ENCODE results near the gene TARS2. TPM values are rescaled to one million over a fixed set of nuclear protein-coding genes. Genes with fewer than 3 reads are reported as not detected.

Gene TARS2
- polyA plus RNA-seq, 1 donor: 20.6 TPM

DNA sequence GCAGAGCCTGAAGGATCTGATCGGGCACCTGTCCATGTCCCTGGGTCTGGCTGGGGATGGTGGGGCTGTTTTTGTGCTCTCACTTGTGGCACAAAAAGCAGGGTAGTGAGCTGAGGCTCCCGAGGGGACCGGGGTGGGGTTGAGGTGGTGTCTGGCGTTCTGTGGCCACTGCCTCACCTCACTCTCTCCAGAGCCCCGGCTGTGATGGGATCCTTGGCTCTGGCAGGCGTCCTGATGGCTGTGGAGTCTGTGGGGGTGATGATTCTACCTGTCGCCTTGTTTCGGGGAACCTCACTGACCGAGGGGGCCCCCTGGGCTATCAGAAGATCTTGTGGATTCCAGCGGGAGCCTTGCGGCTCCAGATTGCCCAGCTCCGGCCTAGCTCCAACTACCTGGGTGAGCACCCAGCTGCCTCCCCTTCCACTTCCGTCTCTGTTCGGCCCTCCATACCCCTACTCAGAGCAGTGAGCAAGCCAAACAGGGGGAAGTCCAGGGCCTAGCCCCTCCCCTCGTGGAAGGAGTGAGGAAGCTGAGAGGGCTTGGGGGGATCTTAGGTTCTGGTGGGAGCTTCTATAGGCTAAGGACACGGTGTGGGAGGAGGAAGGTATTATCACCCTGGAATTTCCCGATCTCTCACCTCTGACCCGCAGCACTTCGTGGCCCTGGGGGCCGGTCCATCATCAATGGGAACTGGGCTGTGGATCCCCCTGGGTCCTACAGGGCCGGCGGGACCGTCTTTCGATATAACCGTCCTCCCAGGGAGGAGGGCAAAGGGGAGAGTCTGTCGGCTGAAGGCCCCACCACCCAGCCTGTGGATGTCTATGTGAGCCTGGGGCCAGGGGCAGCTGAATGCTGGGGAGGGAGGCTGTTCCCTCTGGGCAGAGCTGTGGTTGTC, 69.0 kb downstream of the TARS2 start:
- DNase-seq (ENCODE audit: low read depth): no peak

DNA sequence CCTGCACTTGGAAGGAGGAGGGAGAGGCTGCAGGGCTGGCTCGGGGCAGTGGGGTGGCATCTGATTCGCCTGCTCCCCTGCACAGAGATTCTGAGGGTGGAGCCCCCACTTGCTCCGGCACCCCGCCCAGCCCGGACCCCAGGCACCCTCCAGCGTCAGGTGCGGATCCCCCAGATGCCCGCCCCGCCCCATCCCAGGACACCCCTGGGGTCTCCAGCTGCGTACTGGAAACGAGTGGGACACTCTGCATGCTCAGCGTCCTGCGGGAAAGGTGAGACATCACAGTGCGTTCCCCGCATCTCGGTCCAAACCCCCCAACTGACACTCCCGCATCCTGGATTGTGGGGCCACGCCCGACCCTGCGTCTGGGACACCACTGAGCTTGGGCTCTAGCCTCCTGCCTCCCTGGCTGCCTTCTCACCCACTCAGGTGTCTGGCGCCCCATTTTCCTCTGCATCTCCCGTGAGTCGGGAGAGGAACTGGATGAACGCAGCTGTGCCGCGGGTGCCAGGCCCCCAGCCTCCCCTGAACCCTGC, 69.9 kb downstream of the TARS2 start:
- DNase-seq (ENCODE audit: low read depth): no peak

Other genes with a start within 250 kb of the TARS2 start
- gene CA14, start 229.6 kb upstream of the TARS2 start, polyA plus RNA-seq (ENCODE audit: insufficient read length): 5.2 TPM
- 104 TPM for gene APH1A, start 218.4 kb upstream of the TARS2 start, polyA plus RNA-seq (ENCODE audit: insufficient read length)
- 29.7 TPM for gene C1orf54, start 214.6 kb upstream of the TARS2 start, polyA plus RNA-seq (ENCODE audit: insufficient read length)
- 1.9 TPM for gene CIART, start 204.9 kb upstream of the TARS2 start, polyA plus RNA-seq (ENCODE audit: insufficient read length)
- gene MRPS21, start 193.6 kb upstream of the TARS2 start, polyA plus RNA-seq (ENCODE audit: insufficient read length): 45.4 TPM
- gene PRPF3, start 165.9 kb upstream of the TARS2 start, polyA plus RNA-seq (ENCODE audit: insufficient read length): 47.8 TPM
- gene RPRD2, start 123.3 kb upstream of the TARS2 start, polyA plus RNA-seq (ENCODE audit: insufficient read length): 23.7 TPM
- gene ECM1, start 20.7 kb downstream of the TARS2 start, polyA plus RNA-seq (ENCODE audit: insufficient read length): 3.2 TPM
- gene FALEC, start 28.3 kb downstream of the TARS2 start, polyA plus RNA-seq (ENCODE audit: insufficient read length): 1.1 TPM
- gene ADAMTSL4, start 62.0 kb downstream of the TARS2 start, polyA plus RNA-seq (ENCODE audit: insufficient read length): 52.0 TPM
- gene MCL1, start 92.2 kb downstream of the TARS2 start, polyA plus RNA-seq (ENCODE audit: insufficient read length): 126 TPM
- 112 TPM for gene ENSA, start 142.2 kb downstream of the TARS2 start, polyA plus RNA-seq (ENCODE audit: insufficient read length)
- gene GOLPH3L, start 209.7 kb downstream of the TARS2 start, polyA plus RNA-seq (ENCODE audit: insufficient read length): 17.5 TPM
- gene HORMAD1, start 233.5 kb downstream of the TARS2 start, polyA plus RNA-seq (ENCODE audit: insufficient read length): 0.11 TPM

Measured in forelimb muscle (tissue), 1 donor.